ENCODE results near the gene TRIM59.

TRIM59 gene, protein sequence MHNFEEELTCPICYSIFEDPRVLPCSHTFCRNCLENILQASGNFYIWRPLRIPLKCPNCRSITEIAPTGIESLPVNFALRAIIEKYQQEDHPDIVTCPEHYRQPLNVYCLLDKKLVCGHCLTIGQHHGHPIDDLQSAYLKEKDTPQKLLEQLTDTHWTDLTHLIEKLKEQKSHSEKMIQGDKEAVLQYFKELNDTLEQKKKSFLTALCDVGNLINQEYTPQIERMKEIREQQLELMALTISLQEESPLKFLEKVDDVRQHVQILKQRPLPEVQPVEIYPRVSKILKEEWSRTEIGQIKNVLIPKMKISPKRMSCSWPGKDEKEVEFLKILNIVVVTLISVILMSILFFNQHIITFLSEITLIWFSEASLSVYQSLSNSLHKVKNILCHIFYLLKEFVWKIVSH
- total RNA-seq: 23.8 reads per million, percentile 51 among the genes with 10 or more reads in this experiment

DNA sequence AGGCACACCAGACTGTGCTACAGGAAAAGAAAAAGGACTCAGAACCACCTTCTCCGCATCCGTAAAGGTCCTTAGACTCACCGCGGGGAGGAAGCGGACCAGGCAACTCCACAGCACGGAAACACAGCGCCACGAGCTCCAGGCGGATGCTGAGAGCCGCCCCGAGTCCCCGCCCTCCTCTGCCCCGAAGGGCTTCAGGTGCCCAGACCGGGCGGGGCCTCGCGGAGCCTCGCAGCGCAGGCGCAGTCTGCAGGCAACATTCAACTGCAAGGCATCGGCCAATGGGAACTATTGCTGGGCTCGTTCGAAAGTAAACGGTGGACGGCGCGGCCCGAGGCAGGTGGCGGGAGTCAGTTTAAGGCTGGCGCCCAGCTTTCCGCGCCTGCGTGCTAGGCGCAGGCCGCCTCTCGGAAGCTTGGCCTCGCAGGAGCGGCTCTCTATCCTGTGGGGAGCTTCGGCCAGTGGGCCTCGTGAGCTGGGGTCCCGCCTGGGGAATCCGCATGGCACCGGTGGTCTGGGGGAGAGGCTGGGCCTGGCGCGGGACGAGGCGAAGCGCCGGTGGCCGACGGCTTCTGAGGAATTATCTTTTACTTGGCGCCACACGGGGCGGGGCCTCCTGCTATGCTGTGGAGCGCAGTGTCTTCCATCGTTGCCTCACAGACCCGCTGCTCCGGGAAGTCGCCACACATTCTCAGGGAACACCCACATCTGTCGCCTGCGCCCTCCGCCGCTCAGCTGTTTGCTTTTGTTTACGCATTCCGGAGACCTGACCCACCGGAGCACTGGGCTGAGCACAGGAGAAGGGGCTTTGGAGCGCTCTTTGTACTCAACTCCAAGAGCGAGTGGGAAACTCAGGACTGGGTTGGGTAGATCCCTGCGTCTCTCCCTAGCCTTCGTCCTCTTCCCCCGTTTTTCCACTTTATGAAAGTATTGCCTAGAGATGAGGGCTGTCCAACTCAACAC lies at the start of gene TRIM59:
TSS of gene TRIM59 (minus strand) at position 151 of the 963 bp plus-strand sequence. CDS start 10,603 bp downstream, outside the sequence.
- peak; percentile 92 for DNase-seq

DNA sequence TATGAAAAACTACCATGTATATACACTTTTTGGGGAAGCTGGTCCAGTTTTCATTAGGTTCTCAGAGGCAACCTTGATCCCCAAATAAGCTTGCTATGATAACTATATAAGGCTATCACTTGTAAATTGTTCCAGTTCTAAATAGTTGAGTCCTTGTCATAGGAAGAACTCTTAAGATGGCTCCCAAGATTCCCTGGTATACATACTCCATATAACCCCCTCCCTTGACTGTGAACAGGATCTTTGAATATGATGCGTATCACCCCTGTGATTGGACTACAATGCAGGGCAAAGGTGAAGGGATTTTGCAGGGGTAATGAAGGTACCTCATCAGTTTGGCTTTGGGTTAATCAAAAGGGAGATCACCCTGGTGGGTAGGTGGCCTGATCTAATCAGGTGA lies 48.6 kb upstream of the TRIM59 start:
- no peak for DNase-seq

DNA sequence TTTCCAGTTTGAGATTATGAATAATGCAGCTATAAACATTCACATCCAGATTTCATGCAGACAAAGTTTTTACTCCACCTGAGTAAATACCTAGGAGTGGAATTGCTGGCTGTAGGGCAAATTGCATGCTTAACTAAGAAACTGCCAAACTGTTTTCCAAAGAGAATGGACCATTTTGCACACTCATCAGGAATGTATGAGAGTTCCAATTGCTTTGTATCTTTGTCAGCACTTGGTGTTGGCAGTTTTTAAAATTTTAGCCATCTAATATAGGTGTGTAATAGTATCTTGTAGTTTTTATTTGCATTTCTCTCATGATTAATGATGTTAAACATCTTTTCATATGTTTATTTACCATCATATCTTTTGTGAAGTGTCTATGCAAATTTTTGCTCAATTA lies 40.6 kb upstream of the TRIM59 start:
- DNase-seq: no peak

DNA sequence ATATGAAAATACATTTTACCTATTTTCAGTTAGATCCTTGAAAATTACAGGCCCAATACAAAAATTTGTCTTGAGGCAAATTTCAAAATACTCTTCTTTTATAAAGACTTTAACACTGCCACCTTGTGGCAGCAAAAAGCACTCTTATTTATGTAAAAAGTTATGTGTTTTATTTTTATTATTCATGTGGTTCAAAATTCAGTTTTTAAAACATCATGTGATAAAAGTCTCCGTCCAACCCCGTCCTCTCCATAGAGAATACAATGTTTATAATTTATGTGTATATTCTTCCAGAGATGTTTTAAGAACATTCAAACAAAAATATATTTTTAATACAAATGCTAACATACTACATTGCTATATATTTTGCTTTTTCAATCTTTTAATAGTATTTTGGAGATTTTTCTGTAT lies 36.9 kb upstream of the TRIM59 start:
- peak; percentile 5 for DNase-seq

GRCh38 chr3:160482796-160483195 lies 33.2 kb upstream of the TRIM59 start:
- DNase-seq: no peak

DNA sequence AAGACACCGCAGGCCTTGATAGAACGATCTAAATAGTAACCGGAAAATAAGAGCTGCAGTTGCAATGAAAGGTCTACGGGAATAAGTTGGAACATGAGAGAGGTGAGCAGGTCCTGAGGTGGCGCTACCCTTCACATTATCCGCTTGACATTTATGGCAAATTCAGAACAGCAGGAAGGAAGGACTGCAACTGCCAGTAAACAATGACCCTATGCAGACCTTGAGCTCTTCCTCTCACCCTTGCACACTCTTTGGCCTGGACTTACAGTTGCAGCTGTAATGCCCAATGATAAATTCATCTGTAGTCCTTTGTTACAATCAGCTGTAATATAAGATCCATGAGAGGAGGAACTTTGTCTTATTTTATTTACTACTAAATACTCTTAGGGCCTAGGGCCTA lies 32.3 kb upstream of the TRIM59 start:
- DNase-seq: no peak

- no peak for DNase-seq
These were observed 31.3 kb upstream of the TRIM59 start for GRCh38 chr3:160480931-160481330.

GRCh38 chr3:160479376-160479775 lies 29.8 kb upstream of the TRIM59 start:
- DNase-seq: no peak

DNA sequence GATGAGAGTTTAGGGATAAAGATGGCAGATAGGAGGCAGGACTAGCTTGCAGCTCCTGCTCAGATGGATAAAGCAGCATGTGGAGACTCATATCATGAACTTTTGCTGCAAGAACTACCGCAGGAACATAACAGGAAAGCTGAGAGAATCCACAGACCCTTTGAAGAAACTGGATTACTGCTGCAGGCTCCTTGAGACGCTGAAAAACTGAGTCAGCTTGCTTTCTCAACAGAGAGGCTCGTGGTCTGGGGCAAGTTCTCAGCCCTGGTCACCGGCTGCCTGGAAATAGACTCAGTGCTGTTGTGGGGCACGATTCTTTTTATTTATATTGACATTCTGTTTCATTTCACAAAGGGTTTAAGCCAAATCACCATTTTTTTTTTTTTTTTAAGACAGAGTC lies 28.8 kb upstream of the TRIM59 start:
- DNase-seq: no peak

- no peak for DNase-seq
These were observed 28.2 kb upstream of the TRIM59 start for GRCh38 chr3:160477750-160478149.

DNA sequence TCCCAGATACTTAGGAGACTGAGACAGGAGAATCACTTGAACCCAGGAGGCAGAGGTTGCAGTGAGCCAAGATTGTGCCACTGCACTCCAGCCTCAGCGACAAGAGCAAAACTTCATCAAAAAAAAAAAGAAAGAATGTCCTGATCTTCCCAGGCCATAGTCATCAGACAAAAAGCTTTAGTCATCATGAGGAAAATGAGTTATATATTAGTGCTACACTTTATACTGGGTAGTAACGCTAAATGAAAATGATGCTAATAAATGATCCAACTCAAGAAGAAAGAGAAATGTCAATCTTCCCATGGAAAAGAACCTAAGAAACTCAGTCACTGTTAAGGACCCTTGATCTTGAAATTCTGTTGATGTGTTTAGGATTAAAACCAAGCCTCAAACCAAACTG lies 26.3 kb upstream of the TRIM59 start:
- DNase-seq: no peak

DNA sequence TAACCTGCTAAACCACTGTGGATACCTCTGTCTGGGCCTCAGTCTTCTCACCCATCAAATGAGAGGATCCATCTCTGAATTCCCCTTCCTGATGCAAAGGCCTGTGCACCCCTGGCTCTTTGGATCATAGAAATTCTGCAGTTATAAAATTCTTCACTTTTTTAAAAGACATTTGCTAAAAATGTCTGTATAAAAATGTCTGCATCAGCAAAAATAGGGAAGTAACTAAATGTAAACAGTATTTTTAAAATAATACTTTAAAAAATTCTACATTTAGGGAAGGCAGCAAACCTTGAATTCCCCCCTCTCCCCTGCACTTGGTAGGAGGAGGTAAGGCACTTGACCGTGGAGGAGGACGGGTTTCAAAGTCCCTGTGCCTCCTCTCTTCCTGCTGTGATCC lies 25.6 kb upstream of the TRIM59 start:
- no peak for DNase-seq

DNA sequence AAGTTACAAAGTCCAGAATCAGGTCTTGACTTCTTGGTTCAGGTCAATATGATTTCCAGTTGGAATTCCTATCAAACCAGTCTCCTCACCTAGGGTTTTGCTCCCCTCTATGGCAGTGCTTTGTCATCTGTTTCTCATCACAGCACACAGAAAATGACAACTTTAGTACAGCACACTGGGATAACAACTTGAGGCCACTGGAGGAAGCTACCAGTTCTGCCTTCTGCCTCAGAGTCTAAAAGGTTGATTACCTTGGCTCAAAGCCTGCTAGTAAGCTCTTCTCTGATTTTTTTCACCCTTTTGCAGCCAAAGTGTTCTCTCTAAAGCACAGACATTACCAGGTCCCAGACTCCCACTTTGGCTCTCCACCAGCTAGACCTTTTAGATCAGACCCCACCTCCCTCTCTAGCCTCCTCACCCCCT lies 24.8 kb upstream of the TRIM59 start:
- DNase-seq: no peak

DNA sequence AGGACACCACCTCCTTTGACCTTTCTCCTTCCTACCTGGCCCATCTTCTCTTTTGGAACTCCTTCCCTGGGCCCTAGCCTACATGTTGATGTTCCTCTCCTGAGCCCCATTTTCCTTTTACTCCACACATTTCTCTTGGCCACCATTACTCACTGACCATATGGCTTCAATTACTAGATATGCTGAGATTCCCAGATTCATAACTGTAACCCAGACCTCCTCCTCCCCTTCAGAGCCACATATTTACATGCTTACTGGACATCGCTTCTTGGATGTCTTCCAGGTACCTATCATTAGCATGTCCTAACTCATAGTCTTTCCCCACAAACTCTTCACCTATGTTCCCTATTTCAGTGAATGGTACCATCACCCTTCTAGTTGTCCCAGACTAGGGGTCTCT lies 24.4 kb upstream of the TRIM59 start:
- DNase-seq: no peak

DNA sequence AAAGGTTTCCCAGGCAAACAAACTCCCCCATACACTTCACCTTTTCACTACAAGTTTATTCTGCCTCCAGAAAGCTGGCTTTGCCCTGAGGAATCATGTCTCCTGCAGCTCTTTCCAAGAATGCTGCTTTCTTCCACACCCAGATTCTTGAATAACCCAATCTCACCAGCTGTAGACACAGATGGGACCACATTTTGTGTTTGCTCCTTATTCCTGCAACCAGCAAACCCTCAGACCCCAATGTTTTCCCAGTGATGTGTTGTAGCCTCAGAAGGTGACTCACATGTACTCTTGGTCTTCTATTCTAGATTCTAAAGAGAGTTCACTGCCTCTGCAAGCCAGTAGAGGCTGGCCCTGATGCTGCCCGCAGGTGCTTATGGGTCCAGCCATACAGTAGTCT lies 23.6 kb upstream of the TRIM59 start:
- no peak for DNase-seq

DNA sequence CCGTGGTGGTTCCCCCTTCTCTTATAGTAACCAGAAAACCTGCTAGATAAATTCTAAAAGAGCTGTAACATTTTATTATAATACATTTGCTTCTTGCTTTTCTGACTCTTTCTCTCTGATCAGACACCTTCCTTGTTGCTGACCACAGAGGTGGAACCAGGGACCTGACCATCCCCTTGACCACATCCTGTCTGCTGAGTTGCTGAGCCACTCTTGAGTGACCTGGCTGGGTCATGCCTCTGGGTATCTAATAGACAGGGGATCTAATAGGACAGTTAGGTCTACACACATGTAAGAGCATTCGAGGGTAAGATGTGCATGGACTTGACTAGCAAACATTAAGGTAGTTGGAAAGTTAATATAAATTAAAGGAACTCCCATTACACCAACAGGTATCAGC lies 22.8 kb upstream of the TRIM59 start:
- no peak for DNase-seq

- no peak for DNase-seq
These were observed 22.3 kb upstream of the TRIM59 start for GRCh38 chr3:160471892-160472291.

DNA sequence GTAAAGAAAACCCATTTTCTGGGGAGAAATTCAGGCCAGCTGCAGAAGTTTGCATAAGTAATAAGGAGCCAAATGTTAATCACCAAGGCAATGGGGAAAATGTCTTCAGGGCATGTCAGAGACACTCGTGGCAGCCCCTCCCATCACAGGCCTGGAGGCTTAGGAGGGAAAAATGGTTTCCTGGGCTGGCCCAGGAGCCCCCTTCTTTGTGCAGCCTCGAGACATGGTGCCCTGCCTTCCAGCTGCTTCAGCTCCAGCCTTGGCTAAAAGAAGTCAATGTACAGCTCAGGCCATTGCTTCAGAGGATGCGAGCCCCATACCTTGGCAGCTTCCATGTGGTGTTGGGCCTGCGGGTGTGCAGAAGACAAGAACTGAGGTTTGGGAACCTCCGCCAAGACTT lies 20.6 kb upstream of the TRIM59 start:
- no peak for DNase-seq

DNA sequence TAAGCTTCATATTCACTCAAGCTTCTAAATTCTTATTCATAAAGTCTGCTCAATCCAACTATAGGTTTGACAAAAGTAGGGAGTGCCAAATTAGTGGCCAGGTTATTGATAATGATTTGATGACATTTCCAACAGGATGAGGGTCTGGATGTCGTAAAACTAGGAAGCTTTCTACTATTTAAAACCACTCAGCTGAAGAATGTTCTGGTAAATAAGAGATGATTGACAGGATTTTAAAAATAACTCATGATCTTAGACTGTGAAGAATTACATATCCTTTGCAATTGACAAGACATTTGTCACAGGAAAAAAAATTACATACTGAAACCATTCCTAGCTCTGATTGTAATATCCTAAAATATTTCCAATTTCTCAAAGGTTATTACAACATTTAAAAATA lies 15.4 kb upstream of the TRIM59 start:
- DNase-seq: no peak

- no peak for DNase-seq
These were observed 14.7 kb upstream of the TRIM59 start for GRCh38 chr3:160464321-160464720.

GRCh38 chr3:160460033-160460432 lies 10.4 kb upstream of the TRIM59 start:
- DNase-seq: no peak

GRCh38 chr3:160459450-160459970 lies 9.9 kb upstream of the TRIM59 start:
- DNase-seq: no peak

GRCh38 chr3:160458151-160458550 lies 8.6 kb upstream of the TRIM59 start:
- no peak for DNase-seq
